ENCODE results near the gene YTHDF1.

DNA sequence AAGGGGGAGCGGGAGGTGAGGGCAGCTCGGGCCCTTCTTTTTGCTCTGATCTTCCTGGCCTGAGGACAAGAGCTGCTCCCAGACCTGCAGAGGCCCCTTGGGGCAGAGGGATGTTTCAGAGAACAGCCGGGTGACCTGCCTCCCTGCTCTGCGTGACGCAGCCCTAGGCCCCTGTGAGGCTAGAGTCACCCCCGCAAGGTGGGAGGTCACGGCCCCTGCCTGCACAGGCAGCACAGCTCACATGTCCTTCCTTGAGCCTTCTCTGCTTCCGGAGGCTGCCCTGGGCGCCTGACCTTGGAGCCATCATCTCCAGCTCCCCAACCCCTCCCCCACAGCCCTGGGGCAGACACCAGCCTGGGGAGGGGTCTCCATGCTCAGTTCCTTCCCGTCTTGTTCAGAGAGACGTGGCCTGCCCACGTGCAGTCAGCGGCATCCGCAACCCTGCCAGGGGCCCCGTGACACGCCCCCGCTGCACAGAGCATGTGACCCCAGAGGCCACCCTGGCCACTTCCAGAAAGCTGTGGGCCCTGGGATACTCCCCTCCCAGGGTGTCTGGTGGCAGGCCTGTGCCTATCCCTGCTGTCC lies 19.6 kb upstream of the YTHDF1 start, which contains the start of gene BIRC7:
- TF ChIP-seq MAX (IDR thresholded peaks at IDR 0.05) (0 out of 2 replicates have a peak, but pooled peaks have one; percentile 21), JUN (IDR thresholded peaks at IDR 0.05) (peak in 1 of 2 experiments; percentile 36; a peak in 1 of 5 replicates), HMGXB4 (CRISPR knock-in tag; IDR thresholded peaks at IDR 0.05; ENCODE audit: borderline replicate concordance) (no peak)
- TF ChIP-seq, protein P1, sequence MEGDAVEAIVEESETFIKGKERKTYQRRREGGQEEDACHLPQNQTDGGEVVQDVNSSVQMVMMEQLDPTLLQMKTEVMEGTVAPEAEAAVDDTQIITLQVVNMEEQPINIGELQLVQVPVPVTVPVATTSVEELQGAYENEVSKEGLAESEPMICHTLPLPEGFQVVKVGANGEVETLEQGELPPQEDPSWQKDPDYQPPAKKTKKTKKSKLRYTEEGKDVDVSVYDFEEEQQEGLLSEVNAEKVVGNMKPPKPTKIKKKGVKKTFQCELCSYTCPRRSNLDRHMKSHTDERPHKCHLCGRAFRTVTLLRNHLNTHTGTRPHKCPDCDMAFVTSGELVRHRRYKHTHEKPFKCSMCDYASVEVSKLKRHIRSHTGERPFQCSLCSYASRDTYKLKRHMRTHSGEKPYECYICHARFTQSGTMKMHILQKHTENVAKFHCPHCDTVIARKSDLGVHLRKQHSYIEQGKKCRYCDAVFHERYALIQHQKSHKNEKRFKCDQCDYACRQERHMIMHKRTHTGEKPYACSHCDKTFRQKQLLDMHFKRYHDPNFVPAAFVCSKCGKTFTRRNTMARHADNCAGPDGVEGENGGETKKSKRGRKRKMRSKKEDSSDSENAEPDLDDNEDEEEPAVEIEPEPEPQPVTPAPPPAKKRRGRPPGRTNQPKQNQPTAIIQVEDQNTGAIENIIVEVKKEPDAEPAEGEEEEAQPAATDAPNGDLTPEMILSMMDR (IDR thresholded peaks at IDR 0.05) = no peak
